ENCODE measurements around the gene RND1.

The RND1 gene

DNA sequence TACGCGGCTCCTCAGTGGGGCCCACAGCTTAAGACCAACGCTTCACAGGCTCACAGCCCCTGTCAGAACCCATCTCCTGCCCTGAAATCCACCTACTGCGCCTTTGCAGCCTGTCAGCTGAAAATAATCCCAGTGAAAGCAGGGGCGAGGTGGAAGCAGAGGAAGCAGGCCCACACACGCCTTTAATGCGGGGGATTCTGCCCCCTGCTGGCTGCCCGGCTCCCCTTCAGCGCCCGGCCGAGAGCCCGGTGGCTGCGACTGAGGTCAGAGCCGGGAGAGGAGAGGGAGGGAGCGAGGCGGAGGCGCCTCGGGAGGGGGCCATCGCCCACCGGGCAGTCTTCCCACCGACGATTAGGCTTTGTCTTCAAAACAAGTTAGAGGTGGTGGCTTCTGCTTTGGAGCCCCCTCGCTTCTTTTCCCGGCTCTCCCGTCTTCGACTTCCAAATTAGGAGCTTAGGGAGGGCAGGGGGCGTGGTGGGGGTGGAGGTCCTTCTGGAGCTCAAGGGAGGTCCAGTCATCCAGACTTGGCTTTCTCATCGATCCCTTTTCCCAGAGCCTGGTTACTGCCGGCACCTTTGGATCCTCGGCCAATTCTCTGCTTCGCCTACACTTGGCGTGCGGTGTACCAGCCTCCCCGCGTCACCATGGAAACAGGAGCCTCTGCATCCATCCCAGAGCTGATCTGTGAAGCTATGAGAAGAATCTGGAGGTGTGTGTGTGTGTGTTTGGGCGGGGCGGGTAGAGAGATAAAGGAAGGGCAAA, 25.2 kb upstream of the RND1 start:
- TF ChIP-seq RAD21 (IDR thresholded peaks at IDR 0.05; ENCODE audit: low read depth) (peak; percentile 80), TEAD4 (IDR thresholded peaks at IDR 0.05) (no peak), EGR1 (IDR thresholded peaks at IDR 0.05) (no peak), TAF1 (IDR thresholded peaks at IDR 0.05; ENCODE audit: low read depth) (no peak), NFIC (IDR thresholded peaks at IDR 0.05) (no peak), CEBPB (IDR thresholded peaks at IDR 0.05) (no peak), FOXM1 (IDR thresholded peaks at IDR 0.05; ENCODE audit: borderline replicate concordance, low read depth) (no peak), ZBTB7A (IDR thresholded peaks at IDR 0.05; ENCODE audit: low read depth) (peak; percentile 75; the same call in 1 of the 2 replicates), YY1 (IDR thresholded peaks at IDR 0.05; ENCODE audit: low read depth) (no peak)
- TF ChIP-seq, protein P1, sequence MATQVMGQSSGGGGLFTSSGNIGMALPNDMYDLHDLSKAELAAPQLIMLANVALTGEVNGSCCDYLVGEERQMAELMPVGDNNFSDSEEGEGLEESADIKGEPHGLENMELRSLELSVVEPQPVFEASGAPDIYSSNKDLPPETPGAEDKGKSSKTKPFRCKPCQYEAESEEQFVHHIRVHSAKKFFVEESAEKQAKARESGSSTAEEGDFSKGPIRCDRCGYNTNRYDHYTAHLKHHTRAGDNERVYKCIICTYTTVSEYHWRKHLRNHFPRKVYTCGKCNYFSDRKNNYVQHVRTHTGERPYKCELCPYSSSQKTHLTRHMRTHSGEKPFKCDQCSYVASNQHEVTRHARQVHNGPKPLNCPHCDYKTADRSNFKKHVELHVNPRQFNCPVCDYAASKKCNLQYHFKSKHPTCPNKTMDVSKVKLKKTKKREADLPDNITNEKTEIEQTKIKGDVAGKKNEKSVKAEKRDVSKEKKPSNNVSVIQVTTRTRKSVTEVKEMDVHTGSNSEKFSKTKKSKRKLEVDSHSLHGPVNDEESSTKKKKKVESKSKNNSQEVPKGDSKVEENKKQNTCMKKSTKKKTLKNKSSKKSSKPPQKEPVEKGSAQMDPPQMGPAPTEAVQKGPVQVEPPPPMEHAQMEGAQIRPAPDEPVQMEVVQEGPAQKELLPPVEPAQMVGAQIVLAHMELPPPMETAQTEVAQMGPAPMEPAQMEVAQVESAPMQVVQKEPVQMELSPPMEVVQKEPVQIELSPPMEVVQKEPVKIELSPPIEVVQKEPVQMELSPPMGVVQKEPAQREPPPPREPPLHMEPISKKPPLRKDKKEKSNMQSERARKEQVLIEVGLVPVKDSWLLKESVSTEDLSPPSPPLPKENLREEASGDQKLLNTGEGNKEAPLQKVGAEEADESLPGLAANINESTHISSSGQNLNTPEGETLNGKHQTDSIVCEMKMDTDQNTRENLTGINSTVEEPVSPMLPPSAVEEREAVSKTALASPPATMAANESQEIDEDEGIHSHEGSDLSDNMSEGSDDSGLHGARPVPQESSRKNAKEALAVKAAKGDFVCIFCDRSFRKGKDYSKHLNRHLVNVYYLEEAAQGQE (IDR thresholded peaks at IDR 0.05; ENCODE audit: low read depth) = no peak
- TF ChIP-seq, protein P2, sequence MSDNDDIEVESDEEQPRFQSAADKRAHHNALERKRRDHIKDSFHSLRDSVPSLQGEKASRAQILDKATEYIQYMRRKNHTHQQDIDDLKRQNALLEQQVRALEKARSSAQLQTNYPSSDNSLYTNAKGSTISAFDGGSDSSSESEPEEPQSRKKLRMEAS (IDR thresholded peaks at IDR 0.05) = peak; percentile 22; the same call in 1 of the 2 replicates

DNA sequence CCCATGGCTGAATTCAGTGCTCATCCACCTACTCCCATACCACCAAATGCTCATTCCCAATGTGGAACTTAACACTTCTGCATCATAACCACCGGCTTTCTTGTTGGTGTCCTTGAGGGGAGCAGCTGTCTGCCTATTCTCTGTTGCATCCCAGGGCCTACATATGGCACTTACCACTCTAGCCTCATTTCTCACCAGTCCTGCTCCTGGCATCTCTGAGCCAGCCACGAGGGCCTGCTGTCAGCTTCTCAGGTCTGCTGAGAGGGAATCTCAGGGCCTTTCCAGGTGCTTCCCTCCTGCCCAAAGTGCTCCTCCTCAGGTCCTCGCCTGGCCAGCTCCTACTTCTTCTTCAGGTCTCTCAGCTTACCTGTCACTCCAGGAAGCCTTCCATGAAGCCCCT, 24.0 kb upstream of the RND1 start:
- TF ChIP-seq, protein P2 (IDR thresholded peaks at IDR 0.05) = no peak
- TF ChIP-seq, protein P1 (IDR thresholded peaks at IDR 0.05; ENCODE audit: low read depth) = no peak
- TF ChIP-seq TCF12 (IDR thresholded peaks at IDR 0.05; ENCODE audit: low read depth) (no peak), EGR1 (IDR thresholded peaks at IDR 0.05) (no peak), CREB1 (IDR thresholded peaks at IDR 0.05; ENCODE audit: low read depth) (no peak), TAF1 (IDR thresholded peaks at IDR 0.05; ENCODE audit: low read depth) (no peak)

DNA sequence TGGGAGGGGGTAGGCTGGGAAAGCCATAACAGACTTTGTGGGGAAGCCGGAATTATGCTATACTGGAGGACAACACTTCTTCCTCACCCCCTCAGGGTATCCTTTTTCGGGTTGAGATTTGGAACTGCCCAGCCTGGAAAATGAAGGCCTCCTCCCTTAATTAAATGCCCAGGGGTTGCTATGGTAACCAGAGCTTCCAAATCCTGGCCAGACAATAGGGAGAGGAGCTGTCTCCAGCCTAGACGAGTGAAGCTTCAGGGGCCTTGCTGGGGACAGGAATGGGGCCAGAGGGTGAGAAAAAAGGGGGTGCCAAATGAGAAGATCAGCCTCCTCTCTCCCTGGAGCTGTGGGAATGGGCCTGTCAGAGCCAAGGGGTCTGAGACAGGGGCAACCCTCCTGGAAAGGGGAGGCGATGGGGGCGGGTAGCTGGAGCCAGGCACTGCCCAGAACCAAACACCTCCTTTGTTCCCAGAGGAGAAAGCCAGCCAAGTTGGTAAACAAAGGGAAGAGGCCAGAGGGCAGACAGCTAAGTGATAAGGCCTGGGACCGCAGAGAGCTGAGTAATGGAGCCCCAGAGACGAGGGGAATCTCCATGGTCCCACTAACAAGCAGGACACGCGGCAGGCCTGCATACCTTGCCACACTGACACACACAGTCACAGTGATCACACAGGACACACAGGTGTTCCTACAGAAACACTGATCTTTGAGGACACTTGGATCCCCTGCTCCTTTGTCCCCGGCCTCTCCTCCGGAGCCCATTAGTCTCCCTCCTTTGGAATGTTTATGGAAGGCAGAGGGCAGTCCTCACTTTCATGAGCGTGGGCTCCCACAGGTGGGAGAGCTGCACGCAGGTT, 17.9 kb upstream of the RND1 start:
- no peak for TF ChIP-seq NFIC (IDR thresholded peaks at IDR 0.05)
- TF ChIP-seq YY1 (IDR thresholded peaks at IDR 0.05; ENCODE audit: low read depth) = no peak
- TF ChIP-seq RAD21 (IDR thresholded peaks at IDR 0.05; ENCODE audit: low read depth) = no peak
- TF ChIP-seq, protein P2 (IDR thresholded peaks at IDR 0.05) = no peak
- TF ChIP-seq FOXM1 (IDR thresholded peaks at IDR 0.05; ENCODE audit: borderline replicate concordance, low read depth) = no peak
- TF ChIP-seq, protein P1 (IDR thresholded peaks at IDR 0.05; ENCODE audit: low read depth) = no peak
- TF ChIP-seq TCF12 (IDR thresholded peaks at IDR 0.05; ENCODE audit: low read depth) = no peak
- TF ChIP-seq ZBTB7A (IDR thresholded peaks at IDR 0.05; ENCODE audit: low read depth) = no peak

DNA sequence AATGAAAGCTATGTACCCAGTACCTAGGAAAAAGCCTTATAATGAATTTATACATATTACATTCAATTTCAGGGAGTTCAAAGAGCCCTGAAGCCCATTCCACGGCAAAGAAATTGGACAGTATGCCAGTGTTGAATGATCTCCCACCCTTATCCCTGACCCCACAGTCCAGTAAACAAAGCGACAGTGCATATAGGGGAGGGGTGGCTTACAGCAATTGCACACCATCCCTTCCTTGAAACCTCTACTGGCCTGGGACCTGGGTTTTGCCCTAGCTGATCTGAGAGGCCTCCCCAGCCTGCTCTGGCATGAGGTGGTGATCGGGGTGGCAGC, 17.3 kb upstream of the RND1 start:
- TF ChIP-seq, protein P3, sequence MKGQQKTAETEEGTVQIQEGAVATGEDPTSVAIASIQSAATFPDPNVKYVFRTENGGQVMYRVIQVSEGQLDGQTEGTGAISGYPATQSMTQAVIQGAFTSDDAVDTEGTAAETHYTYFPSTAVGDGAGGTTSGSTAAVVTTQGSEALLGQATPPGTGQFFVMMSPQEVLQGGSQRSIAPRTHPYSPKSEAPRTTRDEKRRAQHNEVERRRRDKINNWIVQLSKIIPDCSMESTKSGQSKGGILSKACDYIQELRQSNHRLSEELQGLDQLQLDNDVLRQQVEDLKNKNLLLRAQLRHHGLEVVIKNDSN (IDR thresholded peaks at IDR 0.05) = no peak
- no peak for TF ChIP-seq EP300 (IDR thresholded peaks at IDR 0.05; ENCODE audit: borderline replicate concordance)
- TF ChIP-seq ZBTB7A (IDR thresholded peaks at IDR 0.05; ENCODE audit: low read depth) = no peak
- TF ChIP-seq FOXM1 (IDR thresholded peaks at IDR 0.05; ENCODE audit: borderline replicate concordance, low read depth) = no peak
- TF ChIP-seq TAF1 (IDR thresholded peaks at IDR 0.05; ENCODE audit: low read depth) = no peak
- TF ChIP-seq CEBPB (IDR thresholded peaks at IDR 0.05) = no peak
- TF ChIP-seq, protein P2 (IDR thresholded peaks at IDR 0.05) = no peak
- no peak for TF ChIP-seq NFIC (IDR thresholded peaks at IDR 0.05)
- no peak for TF ChIP-seq EGR1 (IDR thresholded peaks at IDR 0.05)
- TF ChIP-seq, protein P1 (IDR thresholded peaks at IDR 0.05; ENCODE audit: low read depth) = no peak
- TF ChIP-seq CREB1 (IDR thresholded peaks at IDR 0.05; ENCODE audit: low read depth) = no peak
- no peak for TF ChIP-seq RAD21 (IDR thresholded peaks at IDR 0.05; ENCODE audit: low read depth)
- no peak for TF ChIP-seq YY1 (IDR thresholded peaks at IDR 0.05; ENCODE audit: low read depth)
- TF ChIP-seq TEAD4 (IDR thresholded peaks at IDR 0.05) = no peak

Data from Ishikawa (cell line).